A549 (cell line): ENCODE data around the gene OTOP1.

ENCODE experiments used
- CEBPB ChIP-seq, 2 experiments: fragments of >200 bp in 1 of 2; sonication (Bioruptor Twin) in 1 of 2; formaldehyde crosslinking in 1 of 2; IDR thresholded peaks; 2 replicates each; pipeline ENCODE4 v1.6.1; 2012 to 2016
- CHD2 ChIP-seq: fragments of 150-350 bp; IDR thresholded peaks from 2 replicates; pipeline ENCODE4 v1.6.1; 2014; ENCODE audit warnings: low read length; ENCODE audit not compliant: partially characterized antibody
- CTCF ChIP-seq: fragments of >200 bp; sonication (Bioruptor Twin); formaldehyde crosslinking; IDR thresholded peaks from 3 replicates; pipeline ENCODE4 v1.5.1; 2016
- EP300 ChIP-seq, 2 experiments: fragments of >200 bp; sonication (Bioruptor Twin); formaldehyde crosslinking; IDR thresholded peaks; 2 replicates in 1 of 2; 3 replicates in 1 of 2; pipeline ENCODE4 v1.6.1; 2016 to 2017
- HOXB5 ChIP-seq: fragments of 250-450 bp; sonication (Bioruptor Pico); IDR thresholded peaks from 2 replicates; pipeline ENCODE4 v1.5.0; 2020; ENCODE audit warnings: mild to moderate bottlenecking, moderate library complexity
- POLR2A ChIP-seq: IDR thresholded peaks from 2 replicates; pipeline ENCODE4 v1.6.1; 2012; ENCODE audit warnings: mild to moderate bottlenecking, low read length
- RAD21 ChIP-seq, 2 experiments: fragments of >200 bp in 1 of 2; sonication (Bioruptor Twin) in 1 of 2; formaldehyde crosslinking in 1 of 2; IDR thresholded peaks in 1 of 2; conservative IDR thresholded peaks in 1 of 2; 2 replicates in 1 of 2; 3 replicates in 1 of 2; pipeline ENCODE4 v1.6.1; 2012 to 2018; ENCODE audit warnings: inconsistent platforms in 1 of 2
- RCOR1 ChIP-seq: fragments of 150-350 bp; IDR thresholded peaks from 2 replicates; pipeline ENCODE4 v1.6.1; 2014; ENCODE audit warnings: antibody characterized with exemption, low read length, low read depth
- REST ChIP-seq: fragments of 200-600 bp; sonication (generic); IDR thresholded peaks from 2 replicates; pipeline ENCODE4 v1.6.1; 2016; ENCODE audit warnings: antibody characterized with exemption, mild to moderate bottlenecking, moderate library complexity
- TP53 ChIP-seq: fragments of 250-450 bp; sonication (Bioruptor Pico); IDR thresholded peaks from 2 replicates; pipeline ENCODE4 v1.5.0; 2021; ENCODE audit warnings: mild to moderate bottlenecking, moderate library complexity
- USF2 ChIP-seq: fragments of 450-650 bp; IDR thresholded peaks from 2 replicates; pipeline ENCODE4 v1.6.1; 2014; ENCODE audit warnings: antibody characterized with exemption
- ZNF302 ChIP-seq: fragments of 250-450 bp; sonication (Bioruptor Pico); IDR thresholded peaks from 2 replicates; pipeline ENCODE4 v1.9.0; 2021; ENCODE audit warnings: inconsistent platforms, mild to moderate bottlenecking, moderate library complexity
- TF ChIP-seq, protein P1 (sequence below): IDR thresholded peaks from 2 replicates; pipeline ENCODE4 v1.6.1; 2012

GRCh38 chr4:4204401-4204745 lies 22.4 kb downstream of the OTOP1 start:
- no peak for TF ChIP-seq RCOR1
- no peak for TF ChIP-seq CTCF
- TF ChIP-seq CEBPB (IDR thresholded peaks at IDR 0.05) = no peak
- TF ChIP-seq CHD2 = no peak
- TF ChIP-seq, protein P1, sequence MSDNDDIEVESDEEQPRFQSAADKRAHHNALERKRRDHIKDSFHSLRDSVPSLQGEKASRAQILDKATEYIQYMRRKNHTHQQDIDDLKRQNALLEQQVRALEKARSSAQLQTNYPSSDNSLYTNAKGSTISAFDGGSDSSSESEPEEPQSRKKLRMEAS = no peak
- no peak for TF ChIP-seq RAD21 (conservative IDR thresholded peaks at IDR 0.05 in 1 of 2, IDR thresholded peaks at IDR 0.05 in 1 of 2)
- TF ChIP-seq REST = no peak
- TF ChIP-seq TP53 (CRISPR knock-in tag) = no peak
- TF ChIP-seq POLR2A = no peak
- no peak for TF ChIP-seq USF2
- no peak for TF ChIP-seq EP300 (IDR thresholded peaks at IDR 0.05)
- TF ChIP-seq ZNF302 = no peak
- TF ChIP-seq HOXB5 (CRISPR knock-in tag) = no peak
